ENCODE data around the gene TBC1D22A.
A peak's percentile ranks its signal among the peaks of the same experiment; 100 is the strongest.

The TBC1D22A gene

GRCh38 chr22:46843821-46844255, 81.4 kb downstream of the TBC1D22A start:
- ChIA-PET CTCF (interaction anchor here (0.7 to 5.4 kb wide), 11 partner anchors 8 to 1648 kb away, joined by 3 to 44 read pairs (median 10); no protein-coding TSS in a partner anchor), POLR2A (interaction anchor here (0.8 kb wide), 1 partner anchor 14 kb away, joined by 4 read pairs; no protein-coding TSS in a partner anchor)
- H3K4me3 ChIP-seq (ENCODE audit: low read depth, low read length), result no peak overlapping the region
- TF ChIP-seq, protein P1, sequence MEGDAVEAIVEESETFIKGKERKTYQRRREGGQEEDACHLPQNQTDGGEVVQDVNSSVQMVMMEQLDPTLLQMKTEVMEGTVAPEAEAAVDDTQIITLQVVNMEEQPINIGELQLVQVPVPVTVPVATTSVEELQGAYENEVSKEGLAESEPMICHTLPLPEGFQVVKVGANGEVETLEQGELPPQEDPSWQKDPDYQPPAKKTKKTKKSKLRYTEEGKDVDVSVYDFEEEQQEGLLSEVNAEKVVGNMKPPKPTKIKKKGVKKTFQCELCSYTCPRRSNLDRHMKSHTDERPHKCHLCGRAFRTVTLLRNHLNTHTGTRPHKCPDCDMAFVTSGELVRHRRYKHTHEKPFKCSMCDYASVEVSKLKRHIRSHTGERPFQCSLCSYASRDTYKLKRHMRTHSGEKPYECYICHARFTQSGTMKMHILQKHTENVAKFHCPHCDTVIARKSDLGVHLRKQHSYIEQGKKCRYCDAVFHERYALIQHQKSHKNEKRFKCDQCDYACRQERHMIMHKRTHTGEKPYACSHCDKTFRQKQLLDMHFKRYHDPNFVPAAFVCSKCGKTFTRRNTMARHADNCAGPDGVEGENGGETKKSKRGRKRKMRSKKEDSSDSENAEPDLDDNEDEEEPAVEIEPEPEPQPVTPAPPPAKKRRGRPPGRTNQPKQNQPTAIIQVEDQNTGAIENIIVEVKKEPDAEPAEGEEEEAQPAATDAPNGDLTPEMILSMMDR (IDR thresholded peaks at IDR 0.05; ENCODE audit: insufficient read depth, low read length, missing control alignments), result no peak
- DNase-seq (ENCODE audit: low read depth, low spot score), result no peak

DNA sequence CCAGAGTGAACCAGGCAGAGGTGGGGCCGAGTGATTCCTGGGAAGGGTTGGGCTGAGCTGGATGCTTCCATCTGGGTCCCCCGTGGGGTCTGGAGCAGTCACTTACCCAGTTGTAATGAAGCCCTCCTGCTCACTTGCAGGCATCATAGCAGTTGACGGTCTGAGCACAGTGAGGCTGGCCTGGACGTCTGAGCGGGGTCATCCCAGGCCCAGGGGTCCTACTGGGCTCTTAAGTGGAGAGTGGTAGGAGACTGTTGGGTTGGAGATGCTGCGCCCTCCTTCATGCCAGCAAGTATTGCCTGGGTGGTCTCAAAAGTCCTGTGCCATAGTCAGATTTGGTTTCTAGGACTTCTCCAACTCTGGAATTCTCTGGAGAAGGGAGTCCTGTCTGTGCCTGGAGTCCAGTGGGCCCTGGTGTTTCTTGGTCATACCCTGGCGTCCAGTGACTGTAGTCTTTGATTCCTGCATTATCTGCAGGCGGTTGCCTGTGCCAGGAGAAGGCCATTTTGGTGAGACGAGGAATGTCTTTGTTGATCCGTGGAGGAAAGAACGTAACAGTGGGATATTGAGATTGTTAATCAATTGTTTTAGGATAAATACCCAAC, 82.3 kb downstream of the TBC1D22A start:
- H3K4me3 ChIP-seq (ENCODE audit: low read depth, low read length), result no peak overlapping the region
- TF ChIP-seq, protein P1 (IDR thresholded peaks at IDR 0.05; ENCODE audit: insufficient read depth, low read length, missing control alignments), result no peak
- DNase-seq (ENCODE audit: low read depth, low spot score), result no peak
- ChIA-PET POLR2A (no interaction called here), CTCF (interaction anchor here (0.8 to 5.4 kb wide), 27 partner anchors 9 to 1728 kb away, joined by 3 to 44 read pairs (median 5); no protein-coding TSS in a partner anchor)

- POLR2A ChIA-PET, result interaction anchor here (0.6 kb wide), 1 partner anchor 16 kb away, joined by 4 read pairs; no protein-coding TSS in a partner anchor
- peak overlapping the region; percentile 19 for H3K4me3 ChIP-seq (ENCODE audit: low read depth, low read length)
- TF ChIP-seq, protein P1 (IDR thresholded peaks at IDR 0.05; ENCODE audit: insufficient read depth, low read length, missing control alignments), result peak; percentile 11
- no peak for DNase-seq (ENCODE audit: low read depth, low spot score)
- CTCF ChIA-PET, result interaction anchor here (0.8 to 5.4 kb wide), 29 partner anchors 10 to 1727 kb away, joined by 3 to 44 read pairs (median 4); no protein-coding TSS in a partner anchor
Measured at GRCh38 chr22:46845296-46846149, 83.1 kb downstream of the TBC1D22A start.

DNA sequence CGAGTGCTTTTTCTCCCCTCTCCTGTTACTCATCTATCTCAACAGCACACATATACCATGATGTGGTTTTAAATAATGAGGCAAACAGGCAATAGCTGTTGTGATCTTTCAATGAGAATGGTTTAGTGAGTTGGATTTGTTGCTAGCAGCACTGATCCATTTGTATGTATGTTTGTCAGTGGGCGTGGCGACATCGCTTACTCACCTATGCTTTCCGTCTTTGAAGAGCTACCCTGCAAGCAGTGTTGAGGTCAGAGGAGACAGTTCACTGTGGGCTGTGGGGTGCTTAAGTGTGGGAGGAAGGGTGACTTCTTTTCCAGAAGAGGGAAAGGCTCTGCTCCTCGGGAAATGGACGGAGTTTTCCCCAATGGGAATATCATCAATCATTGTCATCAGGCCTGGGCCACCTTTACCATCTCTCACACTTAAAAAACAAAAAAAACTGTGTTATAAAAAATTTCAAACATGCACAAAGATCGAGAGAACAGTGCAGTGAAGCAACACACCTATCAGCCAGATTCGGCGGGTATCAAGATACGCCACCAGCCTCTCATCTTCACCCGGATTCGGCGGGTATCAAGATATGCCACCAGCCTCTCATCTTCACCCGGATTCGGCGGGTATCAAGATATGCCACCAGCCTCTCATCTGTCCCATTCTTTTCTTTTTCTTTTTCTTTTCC, 83.8 kb downstream of the TBC1D22A start:
- H3K4me3 ChIP-seq (ENCODE audit: low read depth, low read length), result no peak overlapping the region
- no peak for DNase-seq (ENCODE audit: low read depth, low spot score)
- TF ChIP-seq, protein P1 (IDR thresholded peaks at IDR 0.05; ENCODE audit: insufficient read depth, low read length, missing control alignments), result no peak
- ChIA-PET CTCF (interaction anchor here (0.9 to 5.4 kb wide), 16 partner anchors 9 to 1645 kb away, joined by 3 to 44 read pairs (median 6); no protein-coding TSS in a partner anchor), POLR2A (interaction anchor here (0.6 kb wide), 1 partner anchor 17 kb away, joined by 4 read pairs; no protein-coding TSS in a partner anchor)

- no peak for DNase-seq (ENCODE audit: low read depth, low spot score)
- CTCF ChIA-PET, result interaction anchor here (2.8 to 5.4 kb wide), 3 partner anchors 15 to 1645 kb away, joined by 11 to 44 read pairs (median 43); no protein-coding TSS in a partner anchor
Measured at GRCh38 chr22:46846832-46847355, 84.4 kb downstream of the TBC1D22A start.

More at GRCh38 chr22:46846832-46847355, 84.4 kb downstream of the TBC1D22A start:
- no peak overlapping the region for H3K4me3 ChIP-seq (ENCODE audit: low read depth, low read length)
- TF ChIP-seq, protein P1 (IDR thresholded peaks at IDR 0.05; ENCODE audit: insufficient read depth, low read length, missing control alignments), result no peak
- POLR2A ChIA-PET, result no interaction called here
